Activated T-helper 1 cell treated with Interleukin-2 at 50 U/mL for 16 hours (primary cell): ENCODE measurements around the gene KRT83.

ENCODE experiments used
- DNase-seq: peaks from one replicate; pipeline ENCODE4 v3.0.0-alpha.2; 2020; ENCODE audit warnings: low read depth

Gene KRT83

GRCh38 chr12:52320784-52321400 lies at the start of gene KRT83:
KRT83 (minus strand) TSS chr12:52321398; CDS start chr12:52321335, 63 bp downstream.
- DNase-seq, result no peak

- no peak for DNase-seq
Measured at GRCh38 chr12:52369809-52370208, 48.6 kb upstream of the KRT83 start.

- no peak for DNase-seq
Measured at GRCh38 chr12:52369211-52369610, 48.0 kb upstream of the KRT83 start.

- no peak for DNase-seq
Measured at GRCh38 chr12:52368508-52368907, 47.3 kb upstream of the KRT83 start.

- no peak for DNase-seq
Measured at GRCh38 chr12:52367876-52368275, 46.7 kb upstream of the KRT83 start.

- no peak for DNase-seq
Measured at GRCh38 chr12:52366738-52367485, 45.7 kb upstream of the KRT83 start, which contains the start of gene KRT85. KRT85 (minus strand) TSS chr12:52367481; CDS start chr12:52367405, 76 bp downstream.

- no peak for DNase-seq
Measured at GRCh38 chr12:52364901-52365489, 43.8 kb upstream of the KRT83 start.

GRCh38 chr12:52364061-52364460 lies 42.9 kb upstream of the KRT83 start:
- DNase-seq, result no peak

GRCh38 chr12:52363111-52363679 lies 42.0 kb upstream of the KRT83 start:
- no peak for DNase-seq

GRCh38 chr12:52362118-52362726 lies 41.0 kb upstream of the KRT83 start:
- DNase-seq, result no peak

GRCh38 chr12:52361553-52361952 lies 40.4 kb upstream of the KRT83 start:
- DNase-seq, result no peak

- DNase-seq, result no peak
Measured at GRCh38 chr12:52360663-52361271, 39.6 kb upstream of the KRT83 start.

- DNase-seq, result no peak
Measured at GRCh38 chr12:52360106-52360662, 39.0 kb upstream of the KRT83 start.

- no peak for DNase-seq
Measured at GRCh38 chr12:52359621-52360061, 38.4 kb upstream of the KRT83 start.

- no peak for DNase-seq
Measured at GRCh38 chr12:52358575-52359350, 37.6 kb upstream of the KRT83 start.

- no peak for DNase-seq
Measured at GRCh38 chr12:52356762-52357580, 35.8 kb upstream of the KRT83 start.

- no peak for DNase-seq
Measured at GRCh38 chr12:52356031-52356761, 35.0 kb upstream of the KRT83 start.

- DNase-seq, result no peak
Measured at GRCh38 chr12:52355176-52355575, 34.0 kb upstream of the KRT83 start.

GRCh38 chr12:52354200-52354599 lies 33.0 kb upstream of the KRT83 start:
- DNase-seq, result no peak
